SIG-M5 treated with dmso at 0.1 percent for 504 hours (cell line): ENCODE data around the gene SELENOW.

ENCODE experiments used
- DNase-seq: peaks from one replicate; lab custom pipeline; 2025; ENCODE audit not compliant: unreplicated experiment; lab: John Stamatoyannopoulos, UW

Gene SELENOW

DNA sequence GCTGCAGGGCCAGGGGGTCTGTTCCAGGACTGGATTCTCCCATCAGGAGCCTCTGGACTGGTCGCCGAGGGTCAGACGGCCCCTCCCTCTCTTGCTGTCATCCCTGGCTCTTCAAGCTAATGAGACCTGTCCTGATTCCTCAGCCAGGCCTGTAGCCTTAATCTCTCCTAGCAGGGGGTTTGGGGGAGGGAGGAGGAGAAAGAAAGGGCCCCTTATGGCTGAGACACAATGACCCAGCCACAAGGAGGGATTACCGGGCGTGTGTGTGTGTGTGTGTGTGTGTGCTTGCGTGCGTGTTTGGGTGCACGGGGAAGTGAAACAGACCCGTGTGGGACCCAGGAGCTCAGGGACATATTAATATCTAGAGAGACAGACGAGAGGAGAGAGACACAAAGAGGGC is 41.4 kb downstream of the SELENOW start:
- DNase-seq, result peak; percentile 9

GRCh38 chr19:47820410-47820809 is 41.9 kb downstream of the SELENOW start:
- DNase-seq, result no peak

- DNase-seq, result no peak
Observed at GRCh38 chr19:47821460-47822020, 43.0 kb downstream of the SELENOW start, which contains the start of gene CRX. Gene CRX (plus strand): TSS chr19:47821937. CDS start chr19:47834444, 12,507 bp downstream.

GRCh38 chr19:47824396-47824795 is 45.9 kb downstream of the SELENOW start:
- DNase-seq, result no peak

- DNase-seq, result no peak
Observed at GRCh38 chr19:47826800-47827199, 48.3 kb downstream of the SELENOW start.

DNA sequence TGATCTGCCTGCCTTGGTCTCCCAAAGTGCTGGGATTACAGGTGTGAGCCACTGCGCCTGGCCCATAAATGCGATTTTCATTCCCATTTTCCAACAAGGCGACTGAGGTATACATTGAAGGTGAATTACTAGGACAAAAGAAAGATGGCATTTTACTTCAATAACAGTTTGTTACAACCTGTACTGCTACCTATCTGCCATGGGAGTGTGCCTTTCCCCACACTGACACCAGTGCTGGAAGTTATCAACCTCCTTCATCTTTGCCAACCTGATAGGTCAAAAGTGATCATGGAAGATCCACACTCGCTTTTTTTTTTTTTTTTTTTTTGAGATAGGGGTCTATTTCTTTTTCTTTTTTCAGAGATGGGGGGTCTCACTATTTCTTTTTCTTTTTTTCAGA is 54.2 kb downstream of the SELENOW start:
- no peak for DNase-seq
